Transverse colon (tissue), 4 donors: ENCODE data around the gene ATP5PO. TPM values are rescaled to one million over a fixed set of nuclear protein-coding genes. Genes with fewer than 3 reads are reported as not detected.

ENCODE experiments used
- DNase-seq: peaks from one replicate; pipeline ENCODE4 v3.0.0-alpha.2; 2019
- H3K27ac ChIP-seq, 4 donors: fragments of 200-600 bp; sonication (generic); 2 replicates each; pipeline ENCODE4 v1.5.1; 2016 to 2018; ENCODE audit warnings: inconsistent platforms in 4 of 4
- H3K27me3 ChIP-seq: fragments of 200-600 bp; sonication (generic); 2 replicates; pipeline ENCODE4 v1.5.1; 2017; ENCODE audit warnings: inconsistent platforms
- H3K36me3 ChIP-seq, 4 donors: fragments of 200-600 bp; sonication (generic); 2 replicates each; pipeline ENCODE4 v1.5.1; 2017 to 2019; ENCODE audit warnings: inconsistent platforms in 4 of 4
- H3K4me1 ChIP-seq, 4 donors: fragments of 200-600 bp; sonication (generic); 2 replicates each; pipeline ENCODE4 v1.5.1; 2017 to 2020; ENCODE audit warnings: inconsistent platforms in 4 of 4
- H3K4me3 ChIP-seq, 4 donors: fragments of 200-600 bp; sonication (generic); 1 replicate in 1 of 4; 2 replicates in 3 of 4; pipeline versions ENCODE4 v1.5.1 to v1.6.1; 2017 to 2019; ENCODE audit warnings: inconsistent platforms in 4 of 4
- H3K9me3 ChIP-seq, 2 donors: fragments of 200-600 bp; sonication (generic); 2 replicates each; pipeline ENCODE4 v1.5.1; 2017 to 2019; ENCODE audit warnings: inconsistent platforms in 2 of 2
- CTCF ChIP-seq, 5 experiments: fragments of 200-600 bp in 3 of 5; fragments of 450-650 bp in 2 of 5; sonication (generic) in 3 of 5; IDR thresholded peaks; 1 replicate in 2 of 5; 2 replicates in 3 of 5; pipeline ENCODE4 v1.5.1; 2016 to 2017; ENCODE audit warnings: antibody characterized with exemption in 5 of 5, inconsistent platforms in 3 of 5, mild to moderate bottlenecking in 2 of 5, moderate library complexity in 1 of 5
- EP300 ChIP-seq: sonication (generic); formaldehyde crosslinking; IDR thresholded peaks from one replicate; pipeline ENCODE4 v1.6.1; 2017; ENCODE audit warnings: antibody characterized with exemption, low read depth
- POLR2A ChIP-seq: fragments of 450-650 bp; IDR thresholded peaks from one replicate; pipeline ENCODE4 v1.6.1; 2016; ENCODE audit warnings: antibody characterized with exemption, mild to moderate bottlenecking, moderate library complexity
- POLR2AphosphoS5 ChIP-seq, 3 donors: sonication (generic); formaldehyde crosslinking; IDR thresholded peaks; one replicate each; pipeline ENCODE4 v1.6.1; 2016; ENCODE audit warnings: antibody characterized with exemption in 3 of 3
- WGBS, 2 donors: methylation state at CpG; one replicate each; pipeline ENCODE4 v1.1.5; 2018; ENCODE audit warnings: low coverage in 1 of 2; 5-methylcytosine and 5-hydroxymethylcytosine counted together
- in situ Hi-C, 4 donors: fragments of 200-750 bp; cut with MboI; loops; one replicate each; pipeline versions ENCODE4 v1.15.0 to v1.15.1; 2017; ENCODE audit warnings: low sequenced_read_pairs in 3 of 4, low pct_ligation_motif_present in 1 of 4, low pct_unique_long_range_greater_than_20kb in 1 of 4
- intact Hi-C: fragments of 100-400 bp; cut with DNase I; formaldehyde crosslinking; loops from one replicate; pipeline ENCODE4 v1.15.1; 2023; ENCODE audit warnings: low total_unique reads
- total RNA-seq, 4 donors: library from RNA; depleted of rRNA; stranded (reverse); fragments of >200 nt; gene quantifications; one replicate each; pipeline ENCODE4 v1.1.0, GENCODE V29; 2016

The ATP5PO gene
- total RNA-seq, 4 donors from 2014 or later = 65.1 to 375 (median 193) TPM

GRCh38 chr21:33856893-33857527 lies 58.6 kb downstream of the ATP5PO start:
- TF ChIP-seq CTCF (IDR thresholded peaks at IDR 0.05) (no peak), EP300 (no peak), POLR2AphosphoS5 (IDR thresholded peaks at IDR 0.05) (no peak)
- Histone ChIP-seq H3K27ac (no peak overlapping the region), H3K9me3 (no peaks in the 10 kb centered on the region), H3K4me3 (no peak overlapping the region), H3K4me1 (no peaks in the 10 kb centered on the region), H3K27me3 (no peaks in the 10 kb centered on the region), H3K36me3 (no peaks in the 10 kb centered on the region)
- DNase-seq = no peak
- intact Hi-C loops (no loop called here), in situ Hi-C loops (no loop called here)
- 93% methylated on average over 13 of the region's 17 CpGs; no CpG with 5 or more reads in 1 of the 2 donors for WGBS, 2 donors

GRCh38 chr21:33855190-33855589 lies 60.4 kb downstream of the ATP5PO start:
- Histone ChIP-seq H3K4me3 (no peak overlapping the region), H3K9me3 (no peaks in the 10 kb centered on the region), H3K27ac (no peak overlapping the region), H3K4me1 (no peaks in the 10 kb centered on the region), H3K36me3 (no peaks in the 10 kb centered on the region), H3K27me3 (no peaks in the 10 kb centered on the region)
- intact Hi-C loops (no loop called here), in situ Hi-C loops (no loop called here)
- DNase-seq = no peak
- TF ChIP-seq POLR2A (no peak), POLR2AphosphoS5 (IDR thresholded peaks at IDR 0.05) (no peak), EP300 (no peak), CTCF (IDR thresholded peaks at IDR 0.05) (no peak)
- WGBS, 2 donors = 85 to 100% methylated on average over 1 to 6 of the region's 6 CpGs

DNA sequence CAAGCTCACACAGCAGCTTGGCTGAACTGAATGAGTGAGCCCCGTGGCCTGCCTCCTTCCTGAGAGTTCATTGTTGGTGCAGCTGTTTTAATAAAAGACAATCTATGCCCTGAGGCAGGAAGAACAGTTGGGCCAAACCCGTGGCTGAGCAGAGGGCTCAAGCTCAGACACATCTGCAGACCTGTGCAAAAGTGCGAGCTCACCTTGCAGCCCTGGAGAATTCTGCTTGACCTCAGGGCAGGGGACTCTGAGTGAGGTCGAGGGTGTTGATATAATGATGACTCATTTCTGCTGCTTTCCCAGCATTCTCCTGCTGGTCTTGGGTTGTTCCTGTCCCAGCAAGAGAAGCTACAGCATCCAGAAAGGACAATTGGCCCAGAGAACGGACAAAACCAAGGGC lies 61.0 kb downstream of the ATP5PO start:
- in situ Hi-C loops (no loop called here), intact Hi-C loops (no loop called here)
- H3K36me3 ChIP-seq = no peaks in the 10 kb centered on the region
- no peak overlapping the region for H3K4me3 ChIP-seq
- H3K27me3 ChIP-seq = no peaks in the 10 kb centered on the region
- no peak overlapping the region for H3K27ac ChIP-seq
- 58% methylated on average over 5 of the region's 5 CpGs; no CpG with 5 or more reads in 1 of the 2 donors for WGBS, 2 donors
- H3K9me3 ChIP-seq = no peaks in the 10 kb centered on the region
- TF ChIP-seq POLR2A (no peak), CTCF (IDR thresholded peaks at IDR 0.05) (no peak), POLR2AphosphoS5 (IDR thresholded peaks at IDR 0.05) (no peak), EP300 (no peak)
- H3K4me1 ChIP-seq = no peaks in the 10 kb centered on the region
- DNase-seq = no peak

Other genes starting within 250 kb of the ATP5PO start
- 10 to 100 TPM; 27.9 to 59.1 (median 35.6) TPM for gene MRPS6, start 157.8 kb upstream of the ATP5PO start, total RNA-seq
- 10 to 100 TPM; 12.0 to 32.6 (median 23.9) TPM for gene SLC5A3, start 157.8 kb upstream of the ATP5PO start, total RNA-seq